C4-2B (cell line): ENCODE data around the gene MELK.
"Not testable (repeated sequence)": the region's sequence is repeated elsewhere in the genome, so short reads cannot be mapped to it uniquely, and the experiment has no call there.

ENCODE experiments used
- H3K27ac ChIP-seq: fragments of 450-650 bp; 2 replicates; pipeline ENCODE4 v1.5.1; 2017
- ZFX ChIP-seq: fragments of 450-650 bp; IDR thresholded peaks from 2 replicates; pipeline ENCODE4 v1.6.1; 2017
- TF ChIP-seq, protein P1 (sequence below): fragments of 450-650 bp; conservative IDR thresholded peaks from 2 replicates; pipeline ENCODE4 v1.5.1; 2017; ENCODE audit warnings: mild to moderate bottlenecking

The MELK gene

GRCh38 chr9:36547598-36547997, 25.1 kb upstream of the MELK start:
- TF ChIP-seq ZFX, result no peak
- TF ChIP-seq, protein P1, sequence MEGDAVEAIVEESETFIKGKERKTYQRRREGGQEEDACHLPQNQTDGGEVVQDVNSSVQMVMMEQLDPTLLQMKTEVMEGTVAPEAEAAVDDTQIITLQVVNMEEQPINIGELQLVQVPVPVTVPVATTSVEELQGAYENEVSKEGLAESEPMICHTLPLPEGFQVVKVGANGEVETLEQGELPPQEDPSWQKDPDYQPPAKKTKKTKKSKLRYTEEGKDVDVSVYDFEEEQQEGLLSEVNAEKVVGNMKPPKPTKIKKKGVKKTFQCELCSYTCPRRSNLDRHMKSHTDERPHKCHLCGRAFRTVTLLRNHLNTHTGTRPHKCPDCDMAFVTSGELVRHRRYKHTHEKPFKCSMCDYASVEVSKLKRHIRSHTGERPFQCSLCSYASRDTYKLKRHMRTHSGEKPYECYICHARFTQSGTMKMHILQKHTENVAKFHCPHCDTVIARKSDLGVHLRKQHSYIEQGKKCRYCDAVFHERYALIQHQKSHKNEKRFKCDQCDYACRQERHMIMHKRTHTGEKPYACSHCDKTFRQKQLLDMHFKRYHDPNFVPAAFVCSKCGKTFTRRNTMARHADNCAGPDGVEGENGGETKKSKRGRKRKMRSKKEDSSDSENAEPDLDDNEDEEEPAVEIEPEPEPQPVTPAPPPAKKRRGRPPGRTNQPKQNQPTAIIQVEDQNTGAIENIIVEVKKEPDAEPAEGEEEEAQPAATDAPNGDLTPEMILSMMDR, result no peak

GRCh38 chr9:36548454-36548853, 24.2 kb upstream of the MELK start:
- TF ChIP-seq ZFX, result no peak
- TF ChIP-seq, protein P1, result no peak
- H3K27ac ChIP-seq, result no peak overlapping the region

More at GRCh38 chr9:36547598-36547997, 25.1 kb upstream of the MELK start:
- H3K27ac ChIP-seq, result no peak overlapping the region

GRCh38 chr9:36550135-36550534, 22.6 kb upstream of the MELK start:
- TF ChIP-seq, protein P1, result no peak
- TF ChIP-seq ZFX, result no peak
- H3K27ac ChIP-seq, result no peak overlapping the region

DNA sequence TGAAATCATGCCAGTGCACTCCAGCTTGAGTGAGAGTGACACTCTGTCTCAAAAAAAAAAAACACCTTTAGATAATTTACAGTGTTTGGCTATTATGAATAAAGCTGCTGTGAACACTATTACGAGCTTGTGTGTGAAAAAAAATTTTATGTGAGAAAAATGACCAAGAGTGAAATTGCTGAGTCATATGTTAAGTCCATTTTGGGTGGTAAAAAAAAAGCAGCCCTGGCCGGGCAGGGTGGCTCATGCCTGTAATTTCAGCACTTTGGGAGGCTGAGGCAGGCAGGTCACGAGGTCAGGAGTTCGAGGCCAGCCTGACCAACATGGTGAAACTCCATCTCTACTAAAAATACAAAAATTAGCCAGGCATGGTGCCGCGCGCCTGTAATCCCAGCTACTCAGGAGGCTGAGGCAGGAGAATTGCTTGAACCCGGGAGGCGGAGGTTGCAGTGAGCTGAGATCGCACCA, 22.0 kb upstream of the MELK start:
- not testable (repeated sequence) for H3K27ac ChIP-seq

DNA sequence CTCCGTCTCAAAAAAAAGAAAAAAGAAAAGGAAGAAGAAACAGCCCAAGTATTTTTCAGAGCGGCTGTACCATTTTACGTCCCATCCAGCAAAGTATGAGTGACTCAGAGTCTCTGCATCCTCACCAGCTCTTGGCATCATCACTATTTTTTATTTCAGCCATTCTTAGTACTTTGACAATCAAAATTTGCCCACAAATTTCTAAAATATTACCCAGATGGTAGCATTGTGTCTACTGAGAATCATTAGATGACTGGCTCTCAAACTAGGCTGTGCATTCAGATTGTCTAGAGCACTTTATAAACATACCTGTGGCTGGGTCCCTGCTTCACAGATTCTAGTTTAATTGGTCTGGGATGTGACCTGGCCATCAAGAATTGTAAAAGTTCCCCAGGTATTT, 21.6 kb upstream of the MELK start:
- no peak overlapping the region for H3K27ac ChIP-seq
- no peak for TF ChIP-seq ZFX

GRCh38 chr9:36551910-36552309, 20.8 kb upstream of the MELK start:
- TF ChIP-seq ZFX, result no peak
- TF ChIP-seq, protein P1, result no peak
- no peak overlapping the region for H3K27ac ChIP-seq

DNA sequence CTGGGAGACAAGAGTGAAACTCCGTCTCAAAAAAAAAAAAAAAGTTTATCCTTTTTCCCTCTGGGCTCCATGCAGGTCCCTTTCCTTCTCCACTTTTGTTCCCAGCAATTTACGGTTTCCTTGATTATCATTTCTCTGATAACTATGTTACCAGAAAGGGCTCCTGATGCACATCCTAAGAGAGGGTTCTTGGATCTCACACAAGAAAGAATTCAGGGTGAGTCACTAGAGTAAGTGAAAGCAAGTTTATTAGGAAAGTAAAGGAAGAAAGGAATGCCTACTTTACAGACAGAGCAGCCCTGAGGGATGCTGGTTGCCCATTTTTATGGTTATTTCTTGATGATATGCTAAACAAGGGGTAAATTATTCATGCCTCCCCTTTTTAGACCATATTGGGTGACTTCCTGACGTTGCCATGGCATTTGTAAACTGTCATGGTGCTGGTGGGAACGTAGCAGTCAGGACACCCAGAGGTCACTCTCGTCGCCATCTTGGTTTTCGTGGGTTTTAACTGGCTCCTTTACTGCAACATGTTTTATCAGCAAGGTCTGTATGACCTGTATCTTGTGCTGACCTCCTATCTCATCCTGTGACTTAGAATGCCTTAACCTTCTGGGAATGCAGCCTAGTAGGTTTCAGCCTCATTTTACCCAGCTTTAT, 13.5 kb upstream of the MELK start:
- no peak overlapping the region for H3K27ac ChIP-seq

GRCh38 chr9:36560771-36561170, 11.9 kb upstream of the MELK start:
- TF ChIP-seq, protein P1, result no peak
- TF ChIP-seq ZFX, result no peak
- no peak overlapping the region for H3K27ac ChIP-seq

More for the DNA sequence above, 13.5 kb upstream of the MELK start:
- TF ChIP-seq, protein P1, result no peak
- no peak for TF ChIP-seq ZFX

GRCh38 chr9:36562801-36563200, 9.9 kb upstream of the MELK start:
- not testable (repeated sequence) for H3K27ac ChIP-seq
